ENCODE data around the gene NCKAP5.

The NCKAP5 gene

GRCh38 chr2:133432778-133433177, 135.5 kb downstream of the NCKAP5 start:
- no peak for DNase-seq (ENCODE audit: low read depth in 1 of 2, low spot score in 1 of 2)

GRCh38 chr2:133431289-133431688, 137.0 kb downstream of the NCKAP5 start:
- DNase-seq (ENCODE audit: low read depth in 1 of 2, low spot score in 1 of 2) = no peak

- no peak for DNase-seq (ENCODE audit: low read depth in 1 of 2, low spot score in 1 of 2)
Observed at GRCh38 chr2:133426791-133427190, 141.5 kb downstream of the NCKAP5 start.

GRCh38 chr2:133425612-133426011, 142.7 kb downstream of the NCKAP5 start:
- DNase-seq (ENCODE audit: low read depth in 1 of 2, low spot score in 1 of 2) = no peak

GRCh38 chr2:133424876-133425275, 143.4 kb downstream of the NCKAP5 start:
- no peak for DNase-seq (ENCODE audit: low read depth in 1 of 2, low spot score in 1 of 2)

- DNase-seq (ENCODE audit: low read depth in 1 of 2, low spot score in 1 of 2) = no peak
Observed at GRCh38 chr2:133422931-133423351, 145.3 kb downstream of the NCKAP5 start.

GRCh38 chr2:133421516-133422324, 146.5 kb downstream of the NCKAP5 start:
- no peak for DNase-seq (ENCODE audit: low read depth in 1 of 2, low spot score in 1 of 2)

- no peak for DNase-seq (ENCODE audit: low read depth in 1 of 2, low spot score in 1 of 2)
Observed at GRCh38 chr2:133420788-133421187, 147.5 kb downstream of the NCKAP5 start.

- DNase-seq (ENCODE audit: low read depth in 1 of 2, low spot score in 1 of 2) = no peak
Observed at GRCh38 chr2:133418671-133419070, 149.6 kb downstream of the NCKAP5 start.

- DNase-seq (ENCODE audit: low read depth in 1 of 2, low spot score in 1 of 2) = no peak
Observed at GRCh38 chr2:133418021-133418420, 150.2 kb downstream of the NCKAP5 start.

- DNase-seq (ENCODE audit: low read depth in 1 of 2, low spot score in 1 of 2) = no peak
Observed at GRCh38 chr2:133417415-133417814, 150.8 kb downstream of the NCKAP5 start.

- DNase-seq (ENCODE audit: low read depth in 1 of 2, low spot score in 1 of 2) = no peak
Observed at GRCh38 chr2:133416736-133417135, 151.5 kb downstream of the NCKAP5 start.

- DNase-seq (ENCODE audit: low read depth in 1 of 2, low spot score in 1 of 2) = no peak
Observed at GRCh38 chr2:133416146-133416545, 152.1 kb downstream of the NCKAP5 start.

- no peak for DNase-seq (ENCODE audit: low read depth in 1 of 2, low spot score in 1 of 2)
Observed at GRCh38 chr2:133415210-133415876, 152.9 kb downstream of the NCKAP5 start.

- no peak for DNase-seq (ENCODE audit: low read depth in 1 of 2, low spot score in 1 of 2)
Observed at GRCh38 chr2:133414486-133415209, 153.6 kb downstream of the NCKAP5 start.

GRCh38 chr2:133413863-133414262, 154.4 kb downstream of the NCKAP5 start:
- DNase-seq (ENCODE audit: low read depth in 1 of 2, low spot score in 1 of 2) = no peak

- no peak for DNase-seq (ENCODE audit: low read depth in 1 of 2, low spot score in 1 of 2)
Observed at GRCh38 chr2:133412694-133413093, 155.6 kb downstream of the NCKAP5 start.

- no peak for DNase-seq (ENCODE audit: low read depth in 1 of 2, low spot score in 1 of 2)
Observed at GRCh38 chr2:133411857-133412256, 156.4 kb downstream of the NCKAP5 start.

- no peak for DNase-seq (ENCODE audit: low read depth in 1 of 2, low spot score in 1 of 2)
Observed at GRCh38 chr2:133411101-133411500, 157.2 kb downstream of the NCKAP5 start.

GRCh38 chr2:133409581-133410285, 158.5 kb downstream of the NCKAP5 start:
- no peak for DNase-seq (ENCODE audit: low read depth in 1 of 2, low spot score in 1 of 2)

- no peak for DNase-seq (ENCODE audit: low read depth in 1 of 2, low spot score in 1 of 2)
Observed at GRCh38 chr2:133408671-133409070, 159.6 kb downstream of the NCKAP5 start.

Measured in activated CD4-positive, alpha-beta T cell treated with anti-CD3 and anti-CD28 coated beads, Interleukin-2, amount 50 U/mL, for 24 hours (primary cell).